SK-N-SH (cell line): ENCODE measurements around the gene PADI2. TPM values are rescaled to one million over a fixed set of nuclear protein-coding genes. Genes with fewer than 3 reads are reported as not detected.

Source experiments
- CTCF ChIA-PET: fragments of 300-600, 350-600 bp; formaldehyde crosslinking; extraction: SDS; loops from one replicate; lab custom pipeline; 2021; lab: Yijun Ruan, JAX
- POLR2A ChIA-PET: fragments of 350-600 bp; sonication (Branson Sonifier 250); formaldehyde crosslinking; extraction: SDS; loops from one replicate; lab custom pipeline; 2020; ENCODE audit warnings: antibody characterized with exemption, inconsistent platforms; lab: Yijun Ruan, JAX
- DNase-seq: peaks from one replicate; pipeline ENCODE4 v3.0.0; 2012
- H2AFZ ChIP-seq: fragments of 200-600 bp; sonication (generic); 2 replicates; pipeline ENCODE4 v1.8.1; 2016; ENCODE audit warnings: antibody characterized with exemption, mild to moderate bottlenecking, low read depth
- H3F3A ChIP-seq: fragments of 200-600 bp; sonication (generic); replicated peaks from 2 replicates; pipeline ENCODE3; 2016; ENCODE audit warnings: antibody characterized with exemption, mild to moderate bottlenecking; ENCODE audit not compliant: insufficient read depth
- H3K27ac ChIP-seq, 2 experiments: fragments of 200-500 bp in 1 of 2; fragments of 200-600 bp in 1 of 2; sonication (Bioruptor generic) in 1 of 2; sonication (generic), shearing (Covaris generic) in 1 of 2; 2 replicates each; pipeline versions ENCODE4 v1.5.1 to v1.6.1; 2014 to 2016; ENCODE audit warnings: low read depth in 2 of 2, inconsistent platforms in 1 of 2, low read length in 1 of 2, mild to moderate bottlenecking in 1 of 2, mixed read lengths in 1 of 2
- H3K27me3 ChIP-seq: fragments of 200-600 bp; sonication (generic), shearing (Covaris generic); 2 replicates; pipeline ENCODE4 v1.6.1; 2016; ENCODE audit warnings: mixed run types; ENCODE audit not compliant: insufficient read depth
- H3K36me3 ChIP-seq, 2 experiments: fragments of 200-500 bp in 1 of 2; fragments of 200-600 bp in 1 of 2; sonication (Bioruptor generic) in 1 of 2; sonication (generic) in 1 of 2; replicated peaks in 1 of 2; 2 replicates each; pipeline versions ENCODE3 to v1.5.1; 2014 to 2016; ENCODE audit warnings: low read length in 1 of 2, mild to moderate bottlenecking in 1 of 2; ENCODE audit not compliant: insufficient read depth in 2 of 2, control insufficient read depth in 1 of 2
- H3K4me1 ChIP-seq, 2 experiments: fragments of 200-500 bp in 1 of 2; fragments of 200-600 bp in 1 of 2; sonication (Bioruptor generic) in 1 of 2; sonication (generic), shearing (Covaris generic) in 1 of 2; 2 replicates each; pipeline versions ENCODE4 v1.5.1 to v1.6.1; 2014 to 2016; ENCODE audit warnings: low read depth in 1 of 2, low read length in 1 of 2, mixed run types in 1 of 2; ENCODE audit not compliant: insufficient read depth in 2 of 2, control insufficient read depth in 1 of 2
- H3K4me2 ChIP-seq: fragments of 200-600 bp; sonication (generic), shearing (Covaris generic); 2 replicates; pipeline ENCODE4 v1.6.1; 2017; ENCODE audit warnings: mixed run types
- H3K4me3 ChIP-seq, 2 experiments: fragments of 200-500 bp in 1 of 2; fragments of 200-600 bp in 1 of 2; sonication (Bioruptor generic) in 1 of 2; sonication (generic), shearing (Covaris generic) in 1 of 2; 2 replicates each; pipeline versions ENCODE4 v1.5.1 to v1.8.1; 2014 to 2016; ENCODE audit warnings: low read depth in 2 of 2, inconsistent platforms in 1 of 2, low read length in 1 of 2, mild to moderate bottlenecking in 1 of 2, mixed read lengths in 1 of 2, moderate library complexity in 1 of 2
- H3K79me2 ChIP-seq: fragments of 200-600 bp; sonication (generic); 2 replicates; pipeline ENCODE4 v1.8.1; 2017; ENCODE audit warnings: mild to moderate bottlenecking; ENCODE audit not compliant: insufficient read depth
- H3K9ac ChIP-seq: fragments of 200-600 bp; sonication (generic); 2 replicates; pipeline ENCODE4 v1.6.1; 2017; ENCODE audit warnings: mixed run types
- H3K9me2 ChIP-seq: fragments of 200-600 bp; sonication (generic); 2 replicates; pipeline ENCODE4 v1.6.1; 2017; ENCODE audit warnings: mixed run types
- H3K9me3 ChIP-seq: fragments of 200-600 bp; sonication (generic); 2 replicates; pipeline ENCODE4 v1.6.1; 2017; ENCODE audit warnings: mixed run types, mild to moderate bottlenecking, moderate library complexity
- H4K20me1 ChIP-seq: fragments of 200-600 bp; sonication (generic); 2 replicates; pipeline ENCODE4 v1.6.1; 2017; ENCODE audit warnings: mild to moderate bottlenecking, mixed run types; ENCODE audit not compliant: insufficient read depth
- CHD2 ChIP-seq: fragments of 150-350 bp; IDR thresholded peaks from 2 replicates; pipeline ENCODE4 v1.6.1; 2018; ENCODE audit warnings: low read length; ENCODE audit not compliant: partially characterized antibody
- FOXM1 ChIP-seq: IDR thresholded peaks from 2 replicates; pipeline ENCODE4 v1.4.0; 2012; ENCODE audit warnings: low read depth, mild to moderate bottlenecking
- JUND ChIP-seq: IDR thresholded peaks from 2 replicates; pipeline ENCODE4 v1.4.0; 2012
- MEF2A ChIP-seq: IDR thresholded peaks from 2 replicates; pipeline ENCODE4 v1.4.0; 2012; ENCODE audit warnings: low read depth, borderline replicate concordance
- RXRA ChIP-seq: IDR thresholded peaks from 2 replicates; pipeline ENCODE4 v1.4.0; 2012; ENCODE audit warnings: low read depth, mild to moderate bottlenecking, borderline replicate concordance
- SMC3 ChIP-seq: IDR thresholded peaks from 2 replicates; pipeline ENCODE4 v1.6.1; 2012; ENCODE audit warnings: low read depth, low read length, improper control_type of control experiment
- USF1 ChIP-seq: IDR thresholded peaks from 2 replicates; pipeline ENCODE4 v1.4.0; 2012; ENCODE audit warnings: low read depth, borderline replicate concordance
- WGBS: methylation state at CpG from one replicate; pipeline ENCODE4 v1.1.6; 2017; ENCODE audit warnings: low lambda C conversion rate; 5-methylcytosine and 5-hydroxymethylcytosine counted together
- polyA plus RNA-seq, 3 experiments: library from polyadenylated mRNA; depleted of rRNA; stranded (reverse); fragments of >200 nt; gene quantifications; 2 replicates each; pipeline ENCODE4 v1.2.3, GENCODE V29; 2012
- TF ChIP-seq, protein P1 (sequence below): IDR thresholded peaks from 2 replicates; pipeline ENCODE4 v1.4.0; 2012; ENCODE audit warnings: low read depth, borderline replicate concordance
- TF ChIP-seq, protein P2 (sequence below): IDR thresholded peaks from 2 replicates; pipeline ENCODE4 v1.4.0; 2012; ENCODE audit warnings: low read depth

The PADI2 gene
- polyA plus RNA-seq, 1 of the 3 experiments (the other 2 are of a cell fraction) = 0.58 TPM

DNA sequence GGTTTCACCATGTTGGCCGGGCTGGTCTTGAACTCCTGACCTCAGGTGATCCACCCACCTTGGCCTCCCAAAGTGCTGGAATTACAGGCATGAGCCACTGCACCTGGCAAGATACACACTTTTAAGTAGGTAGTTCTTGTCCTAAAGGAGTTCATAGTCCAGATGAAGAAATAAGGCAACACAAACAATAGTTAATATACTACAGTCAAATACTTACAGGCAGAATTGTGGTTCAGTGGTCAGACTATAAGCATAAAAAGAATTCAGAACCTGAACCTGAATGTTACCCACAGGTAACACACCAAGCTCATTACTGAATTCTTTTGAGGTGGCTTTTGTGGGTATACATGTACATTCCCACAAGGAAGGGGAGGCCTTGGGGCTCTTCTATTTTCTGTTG, 67.2 kb downstream of the PADI2 start:
- Histone ChIP-seq H4K20me1 (no peaks in the 10 kb centered on the region), H3K9me3 (no peaks in the 10 kb centered on the region), H3F3A (peaks cover 10% of the 10 kb centered on the region)
- POLR2A ChIA-PET = no interaction called here
- TF ChIP-seq, protein P1, sequence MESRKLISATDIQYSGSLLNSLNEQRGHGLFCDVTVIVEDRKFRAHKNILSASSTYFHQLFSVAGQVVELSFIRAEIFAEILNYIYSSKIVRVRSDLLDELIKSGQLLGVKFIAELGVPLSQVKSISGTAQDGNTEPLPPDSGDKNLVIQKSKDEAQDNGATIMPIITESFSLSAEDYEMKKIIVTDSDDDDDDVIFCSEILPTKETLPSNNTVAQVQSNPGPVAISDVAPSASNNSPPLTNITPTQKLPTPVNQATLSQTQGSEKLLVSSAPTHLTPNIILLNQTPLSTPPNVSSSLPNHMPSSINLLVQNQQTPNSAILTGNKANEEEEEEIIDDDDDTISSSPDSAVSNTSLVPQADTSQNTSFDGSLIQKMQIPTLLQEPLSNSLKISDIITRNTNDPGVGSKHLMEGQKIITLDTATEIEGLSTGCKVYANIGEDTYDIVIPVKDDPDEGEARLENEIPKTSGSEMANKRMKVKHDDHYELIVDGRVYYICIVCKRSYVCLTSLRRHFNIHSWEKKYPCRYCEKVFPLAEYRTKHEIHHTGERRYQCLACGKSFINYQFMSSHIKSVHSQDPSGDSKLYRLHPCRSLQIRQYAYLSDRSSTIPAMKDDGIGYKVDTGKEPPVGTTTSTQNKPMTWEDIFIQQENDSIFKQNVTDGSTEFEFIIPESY = no peak
- no peak for TF ChIP-seq SMC3
- TF ChIP-seq MEF2A = no peak
- no peak for TF ChIP-seq CHD2
- no peak for TF ChIP-seq FOXM1
- no peak for TF ChIP-seq RXRA
- TF ChIP-seq, protein P2, sequence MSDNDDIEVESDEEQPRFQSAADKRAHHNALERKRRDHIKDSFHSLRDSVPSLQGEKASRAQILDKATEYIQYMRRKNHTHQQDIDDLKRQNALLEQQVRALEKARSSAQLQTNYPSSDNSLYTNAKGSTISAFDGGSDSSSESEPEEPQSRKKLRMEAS = no peak
- no peak for TF ChIP-seq JUND
- TF ChIP-seq, all 33 proteins: peak for 0
- DNase-seq = no peak
- WGBS = 100% methylated on average over 1 of the region's 1 CpG
- Histone ChIP-seq H2AFZ (no peak overlapping the region), H3K4me1 (peaks cover 8 to 11% of the 10 kb centered on the region in 2 experiments; a peak in 3 of 4 replicates), H3K4me3 (no peak overlapping the region), H3K27me3 (no peaks in the 10 kb centered on the region), H3K9ac (peak overlapping the region; percentile 74; the same call in 1 of the 2 replicates), H3K4me2 (peak overlapping the region; percentile 94; the same call in 1 of the 2 replicates), H3K9me2 (no peaks in the 10 kb centered on the region), H3K79me2 (peaks cover 66% of the 10 kb centered on the region), H3K36me3 (peaks cover 8 to 16% of the 10 kb centered on the region in 2 experiments), H3K27ac (no peak overlapping the region)
- CTCF ChIA-PET = interaction anchor here (24.3 kb wide), 1 partner anchor 93 kb away, joined by 408 read pairs; no protein-coding TSS in a partner anchor

DNA sequence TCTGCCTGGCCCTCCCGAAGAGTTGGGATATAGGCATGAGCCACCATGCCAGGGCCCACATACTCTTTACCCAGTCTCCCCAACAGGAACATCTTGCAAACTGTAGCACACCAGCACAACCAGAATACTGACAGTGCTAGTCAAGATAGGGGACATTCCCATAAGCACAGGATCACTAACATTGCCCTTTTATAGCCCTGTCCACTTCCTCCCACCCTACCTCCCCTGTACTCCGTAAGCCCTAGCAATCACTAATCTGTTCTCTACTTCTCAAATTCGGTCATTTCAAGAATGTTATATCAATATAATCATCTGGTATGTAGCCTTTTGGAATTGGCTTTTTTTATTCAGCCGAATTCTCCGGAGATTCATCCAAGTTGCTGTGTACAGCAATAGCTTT, 71.3 kb downstream of the PADI2 start:
- H3K4me3 ChIP-seq = no peak overlapping the region
- H3K4me2 ChIP-seq = no peak overlapping the region
- peaks cover 86% of the 10 kb centered on the region for H3K79me2 ChIP-seq
- peaks cover 24 to 41% of the 10 kb centered on the region in 2 experiments for H3K36me3 ChIP-seq
- no peak overlapping the region for H3K27ac ChIP-seq
- H3K4me1 ChIP-seq = peaks cover 4 to 14% of the 10 kb centered on the region in 2 experiments; a peak in 3 of 4 replicates
- TF ChIP-seq SMC3 (no peak), USF1 (no peak)
- TF ChIP-seq, protein P1 = no peak
- DNase-seq = no peak
- H4K20me1 ChIP-seq = no peaks in the 10 kb centered on the region
- ChIA-PET POLR2A (no interaction called here), CTCF (interaction anchor here (0.9 to 24.3 kb wide), 7 partner anchors 13 to 189 kb away, joined by 3 to 408 read pairs (median 3); no protein-coding TSS in a partner anchor)
- no peak overlapping the region for H2AFZ ChIP-seq
- no peak overlapping the region for H3K9ac ChIP-seq
- H3K9me2 ChIP-seq = no peaks in the 10 kb centered on the region
- WGBS = 100% methylated on average over 5 of the region's 5 CpGs
- H3K27me3 ChIP-seq = no peaks in the 10 kb centered on the region
- peaks cover 21% of the 10 kb centered on the region for H3F3A ChIP-seq
- no peaks in the 10 kb centered on the region for H3K9me3 ChIP-seq
